Activated T-cell treated with anti-CD3 and anti-CD28 coated beads for 48 hours (primary cell): ENCODE data around the gene ADAMTSL3.
"Not testable (repeated sequence)": the region's sequence is repeated elsewhere in the genome, so short reads cannot be mapped to it uniquely, and the experiment has no call there.

Experiments used
- DNase-seq: peaks from one replicate; pipeline ENCODE4 v3.0.0-alpha.2; 2020; ENCODE audit warnings: low read depth

Gene ADAMTSL3

GRCh38 chr15:83919978-83920510, 266.1 kb downstream of the ADAMTSL3 start:
- DNase-seq = no peak

DNA sequence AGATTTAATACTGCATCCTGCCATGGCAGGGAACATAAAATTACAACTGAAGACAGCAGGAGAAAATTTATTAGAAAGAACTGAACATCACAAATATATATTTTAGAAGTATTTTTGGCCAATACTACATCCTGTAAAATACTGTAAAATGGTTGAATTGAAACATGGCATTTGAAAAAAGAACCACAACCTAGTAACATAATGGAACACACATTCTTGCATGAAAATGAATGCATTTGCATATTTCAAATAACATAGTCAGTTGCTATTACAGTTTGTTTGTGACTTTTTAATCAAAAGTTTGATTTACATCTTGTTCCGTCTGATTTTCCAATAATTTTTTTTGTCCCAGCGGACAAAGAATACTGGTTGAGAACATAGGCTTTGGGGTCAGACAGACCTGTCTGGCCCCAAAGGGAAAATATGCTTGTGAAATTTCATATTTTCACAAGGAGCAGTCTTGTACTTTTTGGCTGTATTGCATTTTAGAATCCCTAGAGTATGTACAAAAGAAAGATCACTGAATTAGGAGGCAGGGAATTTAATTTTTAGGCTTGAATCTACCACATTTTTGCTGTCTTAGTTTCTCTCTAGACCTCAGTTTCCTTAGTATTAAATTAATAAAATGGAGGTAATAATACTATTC, 268.8 kb downstream of the ADAMTSL3 start:
- no peak for DNase-seq

- no peak for DNase-seq
Measured at GRCh38 chr15:83926116-83926515, 272.2 kb downstream of the ADAMTSL3 start.

GRCh38 chr15:83927704-83928391, 273.9 kb downstream of the ADAMTSL3 start:
- no peak for DNase-seq

GRCh38 chr15:83928392-83928734, 274.4 kb downstream of the ADAMTSL3 start:
- no peak for DNase-seq

GRCh38 chr15:83928878-83929418, 275.0 kb downstream of the ADAMTSL3 start:
- no peak for DNase-seq

- DNase-seq = no peak
Measured at GRCh38 chr15:83929619-83930018, 275.7 kb downstream of the ADAMTSL3 start.

GRCh38 chr15:83930392-83931212, 276.7 kb downstream of the ADAMTSL3 start:
- no peak for DNase-seq

GRCh38 chr15:83935774-83936173, 281.9 kb downstream of the ADAMTSL3 start:
- DNase-seq = no peak

GRCh38 chr15:83940136-83940535, 286.2 kb downstream of the ADAMTSL3 start:
- no peak for DNase-seq

DNA sequence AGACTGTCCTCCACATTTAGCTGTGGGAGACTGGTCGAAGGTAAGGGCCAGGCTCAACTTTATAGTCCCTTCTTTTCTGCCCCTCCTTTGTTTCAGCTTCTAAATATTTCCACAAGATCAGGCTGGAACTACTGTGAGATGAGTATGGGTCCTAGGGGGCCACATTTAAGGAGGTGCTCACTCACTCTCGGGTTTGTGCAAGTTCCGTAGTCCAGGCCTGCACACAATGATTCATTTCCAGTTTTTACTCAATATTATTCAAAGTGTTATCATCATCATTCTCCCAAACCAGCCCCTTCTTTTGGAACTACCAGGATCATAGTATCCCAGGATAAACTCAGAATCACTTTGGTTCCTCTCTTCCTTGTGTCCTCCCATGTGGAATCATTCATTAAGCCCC, 289.1 kb downstream of the ADAMTSL3 start:
- DNase-seq = no peak

DNA sequence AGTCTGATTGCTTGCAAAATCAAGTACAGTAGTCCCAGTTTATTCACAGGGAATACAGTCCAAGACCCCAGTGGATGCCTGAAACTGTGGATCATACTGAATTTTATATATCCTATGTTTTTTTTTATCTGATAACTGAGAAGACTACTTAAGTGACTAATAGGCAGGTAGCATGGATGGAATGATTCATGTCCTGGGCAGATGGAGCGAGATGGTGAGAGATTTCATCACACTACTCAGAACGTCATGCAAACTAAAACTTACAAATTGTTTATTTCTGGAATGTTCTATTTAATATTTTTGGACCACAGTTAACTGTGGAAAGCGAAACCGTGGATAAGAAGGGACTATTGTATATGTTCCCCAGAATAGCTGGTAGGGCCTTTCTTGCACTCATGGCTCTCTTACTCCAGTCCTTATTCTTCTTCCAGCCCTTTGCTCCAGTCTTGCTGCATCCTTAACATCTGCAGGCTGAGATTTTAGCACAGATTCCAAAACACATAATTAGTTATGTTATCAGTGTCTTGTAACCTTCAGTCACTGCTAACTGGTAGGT, 290.0 kb downstream of the ADAMTSL3 start:
- DNase-seq = no peak

DNA sequence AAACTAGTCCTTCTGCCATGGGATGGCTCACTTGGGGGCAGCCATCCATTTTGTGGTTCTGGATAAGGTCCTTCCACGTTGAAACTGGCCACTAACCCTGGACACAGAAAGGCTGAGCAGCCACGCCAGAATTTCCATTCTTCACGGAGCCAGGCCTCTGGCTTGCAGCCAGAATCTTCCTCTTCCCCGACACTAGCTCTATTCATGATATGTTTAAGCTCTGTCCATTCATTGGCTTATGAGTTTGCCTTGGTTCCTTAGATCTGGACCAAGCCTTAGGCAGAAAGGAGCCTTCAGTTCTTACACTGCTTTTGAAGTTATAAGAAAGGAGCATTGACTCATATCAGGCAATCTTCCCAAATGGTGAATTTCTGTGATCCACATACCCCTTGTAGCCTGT, 293.2 kb downstream of the ADAMTSL3 start:
- no peak for DNase-seq

DNA sequence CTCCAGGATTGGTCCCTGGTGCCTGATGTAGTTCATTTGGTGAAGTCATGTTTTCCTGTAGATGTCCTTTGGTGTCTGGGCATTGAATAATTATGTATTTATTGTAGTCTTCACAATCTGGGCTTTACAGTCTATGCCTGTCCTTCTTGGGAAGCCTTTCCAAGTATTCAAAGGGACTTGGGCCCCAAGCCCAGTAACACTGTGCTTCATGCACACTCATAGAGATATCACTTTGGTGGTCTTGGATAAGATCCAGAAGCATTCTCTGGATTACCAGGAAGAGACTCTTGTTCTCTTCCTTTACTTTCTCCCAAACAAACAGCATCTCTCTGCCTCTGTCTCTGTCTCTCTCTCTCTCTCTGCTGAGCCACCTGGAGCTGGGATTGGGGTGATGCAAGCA, 300.6 kb downstream of the ADAMTSL3 start:
- DNase-seq = no peak

- DNase-seq = no peak
Measured at GRCh38 chr15:83955806-83956265, 301.9 kb downstream of the ADAMTSL3 start.

DNA sequence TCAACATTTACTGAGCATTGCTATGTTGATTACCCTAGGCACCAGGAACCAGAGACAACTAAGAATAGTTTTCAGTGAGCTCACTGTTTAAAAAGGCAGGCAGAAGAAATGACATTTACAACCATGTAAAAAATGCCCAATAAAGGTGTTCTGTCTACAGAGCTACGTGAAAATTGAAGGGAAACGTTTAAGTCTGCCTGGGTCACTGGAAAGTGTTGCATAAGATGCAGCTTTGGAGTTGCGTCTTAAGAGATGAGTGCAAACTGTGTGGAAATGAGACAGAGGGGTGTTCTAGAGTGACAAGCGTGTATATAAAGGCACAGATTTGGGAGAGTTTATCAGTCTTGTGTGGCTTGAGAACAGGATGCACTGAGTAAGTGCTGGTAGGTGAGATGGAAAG, 303.0 kb downstream of the ADAMTSL3 start:
- no peak for DNase-seq

DNA sequence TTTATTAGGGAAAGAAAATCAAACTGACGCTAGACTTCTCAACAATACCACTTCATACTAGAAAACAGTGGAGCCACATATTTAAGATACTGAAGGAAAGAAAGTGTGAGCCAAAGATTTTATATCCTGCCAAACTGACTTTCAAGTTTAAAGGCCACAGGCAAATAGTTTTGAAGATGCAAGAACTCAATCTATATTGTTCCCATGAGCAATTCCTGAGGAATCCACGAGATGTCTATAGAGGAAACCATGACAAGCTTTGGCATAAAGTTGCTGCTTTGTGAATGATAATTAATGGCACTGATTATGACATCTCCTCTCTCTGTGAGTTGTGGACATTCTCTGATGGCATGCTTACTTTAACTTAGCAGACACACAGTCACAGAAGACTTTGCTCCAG, 305.6 kb downstream of the ADAMTSL3 start:
- DNase-seq = no peak

DNA sequence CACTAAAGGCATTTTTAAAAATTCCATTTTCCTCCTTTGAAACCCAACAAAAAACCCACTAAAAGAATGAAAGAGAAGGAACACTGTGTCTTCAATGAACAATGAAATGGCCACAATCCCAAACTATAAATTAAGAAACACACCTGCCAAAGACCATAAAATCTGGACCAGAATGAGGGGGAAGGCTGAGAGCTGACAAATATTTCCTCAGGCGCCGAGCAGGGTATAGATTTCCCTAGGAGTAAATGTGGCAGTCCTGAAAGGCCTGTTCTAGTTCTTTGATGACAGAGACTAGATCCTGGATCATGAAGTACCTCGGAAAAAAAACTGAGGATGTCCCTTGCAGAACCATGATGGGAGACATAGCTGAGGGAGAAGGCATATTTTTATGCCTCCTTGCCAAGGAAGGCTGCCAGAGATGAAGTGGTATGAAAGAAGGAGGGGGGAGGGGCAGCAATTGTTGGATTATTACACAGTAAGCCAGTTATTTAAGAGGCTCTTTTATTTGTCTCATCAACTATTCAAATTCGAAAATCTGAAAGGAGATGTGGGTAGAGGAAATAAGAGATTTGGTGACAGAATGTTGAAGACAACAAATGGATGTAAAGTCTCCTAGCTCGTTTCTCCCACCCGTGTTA, 306.4 kb downstream of the ADAMTSL3 start:
- no peak for DNase-seq

- DNase-seq = no peak
Measured at GRCh38 chr15:83961311-83961710, 307.4 kb downstream of the ADAMTSL3 start.

GRCh38 chr15:83964967-83965366, 311.0 kb downstream of the ADAMTSL3 start:
- DNase-seq = not testable (repeated sequence)

GRCh38 chr15:83970295-83970890, 316.5 kb downstream of the ADAMTSL3 start:
- DNase-seq = no peak
